ENCODE data around the gene GPN3. TPM values are rescaled to one million over a fixed set of nuclear protein-coding genes. Genes with fewer than 3 reads are reported as not detected.
"Not testable (repeated sequence)": the region's sequence is repeated elsewhere in the genome, so short reads cannot be mapped to it uniquely, and the experiment has no call there.

GPN3 gene
- total RNA-seq, 4 donors from 2014 or later = 1.4 to 14.9 (median 3.9) TPM

DNA sequence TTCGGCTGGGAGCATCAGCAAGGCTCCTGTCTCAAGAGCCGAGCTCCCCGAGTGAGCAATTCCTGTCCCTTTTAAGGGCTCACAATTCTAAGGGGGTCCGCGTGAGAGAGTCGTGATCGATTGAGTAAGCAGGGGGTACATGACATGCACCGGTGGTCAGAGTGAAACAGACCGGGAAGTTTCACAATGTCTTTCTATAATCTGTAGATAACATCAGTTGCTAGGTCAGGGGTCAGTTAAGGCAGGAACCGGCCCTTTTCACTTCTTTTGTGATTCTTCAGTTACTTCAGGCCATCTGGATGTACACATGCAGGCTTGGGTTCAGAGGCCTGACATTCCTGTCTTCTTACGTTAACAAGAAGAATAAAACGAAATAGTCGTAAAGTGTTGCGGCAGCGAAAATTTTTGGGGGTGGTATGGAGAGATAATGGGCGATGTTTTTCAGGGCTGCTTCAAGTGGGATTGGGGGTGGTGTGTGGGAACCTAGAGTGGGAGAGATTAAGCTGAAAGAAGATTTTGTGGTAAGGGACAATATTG, 62.9 kb downstream of the GPN3 start:
- not testable (repeated sequence) for H3K9me3 ChIP-seq, H3K27me3 ChIP-seq, DNase-seq, H3K27ac ChIP-seq, H3K36me3 ChIP-seq, H3K4me1 ChIP-seq, H3K4me3 ChIP-seq

DNA sequence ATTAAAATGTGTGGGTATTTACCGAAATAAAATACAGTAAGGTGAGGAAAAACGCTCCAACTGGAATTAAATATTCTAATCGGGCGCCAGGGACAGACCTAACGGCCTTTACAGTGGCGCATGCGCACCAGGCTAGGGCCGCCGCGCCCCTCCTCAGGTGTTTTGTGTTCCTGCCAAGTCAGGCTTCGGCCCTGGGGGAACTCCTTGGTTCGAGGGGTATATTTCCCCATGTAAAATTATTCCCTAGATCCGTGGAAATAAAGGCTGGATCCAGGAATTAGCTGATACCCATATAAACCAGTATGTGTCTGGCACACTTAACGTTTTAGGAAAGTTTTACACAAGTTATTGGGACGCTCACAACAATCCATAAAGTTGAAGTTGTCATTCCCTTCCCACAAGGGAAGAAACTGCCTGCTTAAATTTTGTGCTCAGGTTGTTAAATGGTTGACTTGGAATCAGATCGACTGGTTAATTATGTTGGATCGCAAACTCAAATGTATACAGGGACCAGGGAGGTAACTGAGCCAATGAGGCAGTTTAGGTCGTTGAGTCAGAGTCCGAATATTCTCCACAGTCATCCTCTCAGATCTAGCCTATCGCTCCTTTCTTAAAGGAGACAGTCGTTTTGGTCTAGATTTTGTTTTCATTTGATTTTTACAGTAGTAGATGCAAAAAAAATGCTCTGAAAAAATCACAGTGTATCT, 63.9 kb downstream of the GPN3 start:
- peak; percentile 75 to 92 (median 77) for DNase-seq
- no peaks in the 10 kb centered on the region for H3K27me3 ChIP-seq
- H3K36me3 ChIP-seq = peaks cover 0 to 8% (median 0%) of the 10 kb centered on the region in 3 donors
- TF ChIP-seq POLR2A (IDR thresholded peaks at IDR 0.05) = no peak
- TF ChIP-seq, protein P1, sequence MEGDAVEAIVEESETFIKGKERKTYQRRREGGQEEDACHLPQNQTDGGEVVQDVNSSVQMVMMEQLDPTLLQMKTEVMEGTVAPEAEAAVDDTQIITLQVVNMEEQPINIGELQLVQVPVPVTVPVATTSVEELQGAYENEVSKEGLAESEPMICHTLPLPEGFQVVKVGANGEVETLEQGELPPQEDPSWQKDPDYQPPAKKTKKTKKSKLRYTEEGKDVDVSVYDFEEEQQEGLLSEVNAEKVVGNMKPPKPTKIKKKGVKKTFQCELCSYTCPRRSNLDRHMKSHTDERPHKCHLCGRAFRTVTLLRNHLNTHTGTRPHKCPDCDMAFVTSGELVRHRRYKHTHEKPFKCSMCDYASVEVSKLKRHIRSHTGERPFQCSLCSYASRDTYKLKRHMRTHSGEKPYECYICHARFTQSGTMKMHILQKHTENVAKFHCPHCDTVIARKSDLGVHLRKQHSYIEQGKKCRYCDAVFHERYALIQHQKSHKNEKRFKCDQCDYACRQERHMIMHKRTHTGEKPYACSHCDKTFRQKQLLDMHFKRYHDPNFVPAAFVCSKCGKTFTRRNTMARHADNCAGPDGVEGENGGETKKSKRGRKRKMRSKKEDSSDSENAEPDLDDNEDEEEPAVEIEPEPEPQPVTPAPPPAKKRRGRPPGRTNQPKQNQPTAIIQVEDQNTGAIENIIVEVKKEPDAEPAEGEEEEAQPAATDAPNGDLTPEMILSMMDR (IDR thresholded peaks at IDR 0.05) = no peak
- H3K9me3 ChIP-seq = no peaks in the 10 kb centered on the region
- peaks cover 0 to 9% (median 6%) of the 10 kb centered on the region in 4 donors for H3K4me1 ChIP-seq
- peak overlapping the region; percentile 84 to 100 (median 93) for H3K4me3 ChIP-seq
- peak overlapping the region; percentile 87 to 94 (median 89) for H3K27ac ChIP-seq

DNA sequence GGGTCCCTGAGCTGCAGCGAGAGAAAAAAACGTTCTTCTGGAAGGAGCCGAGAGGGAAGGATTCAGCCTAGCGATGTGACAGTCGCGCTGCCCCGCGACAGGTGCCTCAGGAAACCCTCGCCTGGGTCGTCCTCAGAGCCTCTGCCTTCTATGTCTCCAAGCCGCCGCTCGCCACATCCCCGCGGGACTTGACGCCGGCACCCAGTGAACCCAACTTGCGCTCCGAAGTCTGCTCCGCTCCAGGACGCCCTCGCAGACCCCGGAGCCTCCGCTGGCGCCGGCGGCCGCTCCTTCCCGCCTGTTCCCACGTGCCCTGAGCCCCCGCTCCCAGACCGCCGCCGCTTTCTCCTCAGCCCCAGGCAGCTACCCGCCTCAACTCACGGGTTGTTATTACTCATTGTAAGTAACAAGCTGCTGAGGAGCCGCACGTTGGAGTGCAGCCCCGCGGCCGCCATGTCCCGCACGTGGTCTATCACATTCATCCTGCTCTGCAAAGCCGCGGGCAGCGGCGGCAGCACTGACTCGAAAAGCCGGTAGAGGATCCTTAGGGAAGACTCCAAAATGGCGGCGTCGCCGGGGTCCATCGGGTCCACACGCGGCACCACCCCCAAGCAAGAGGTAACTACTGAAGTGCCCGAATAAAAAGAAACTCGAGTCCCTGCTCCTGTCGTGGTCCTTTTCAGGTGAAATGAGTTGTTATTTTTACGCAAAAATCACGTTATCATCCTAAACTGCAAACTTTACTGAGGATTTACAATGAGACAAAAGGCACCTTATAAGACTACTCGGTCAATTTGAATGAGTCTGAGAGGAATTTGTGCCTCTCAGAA, 64.7 kb downstream of the GPN3 start, which contains the start of gene ANAPC7:
Gene ANAPC7, minus strand, starts transcription at position 563 of the 830 bp plus-strand sequence. Its CDS starts 81 bp downstream, at position 482.
- H3K36me3 ChIP-seq = peaks cover 0 to 8% (median 0%) of the 10 kb centered on the region in 3 donors
- no peaks in the 10 kb centered on the region for H3K9me3 ChIP-seq
- peak; percentile 85 to 95 (median 94) for DNase-seq
- peaks cover 0 to 9% (median 6%) of the 10 kb centered on the region in 4 donors for H3K4me1 ChIP-seq
- H3K27me3 ChIP-seq = no peaks in the 10 kb centered on the region
- H3K4me3 ChIP-seq = peak within 1 kb of the TSS; percentile 84 to 100 (median 93)
- TF ChIP-seq, protein P1 (IDR thresholded peaks at IDR 0.05) = peak in 3 of 6 experiments; percentile 9 to 45 (median 25)
- TF ChIP-seq POLR2A (IDR thresholded peaks at IDR 0.05) = peak; percentile 31
- peak within 1 kb of the TSS; percentile 87 to 94 (median 89) for H3K27ac ChIP-seq

Small RNA genes lying within 50 kb of the gene (small RNA-seq; reads per million reads assigned to genes)
- 0 reads per million in 2 donors for gene RF00278

Other genes with a start within 250 kb of the GPN3 start
- 100 to 1,000 TPM; 102 to 239 (median 208) TPM for gene ATP2A2, start 187.0 kb downstream of the GPN3 start, total RNA-seq
- 10 to 100 TPM; 31.6 to 66.0 (median 50.7) TPM for gene ANAPC7, start 64.5 kb downstream of the GPN3 start, total RNA-seq
- 100 to 1,000 TPM; 224 to 314 (median 267) TPM for gene ARPC3, start 17.9 kb downstream of the GPN3 start, total RNA-seq
- 10 to 100 TPM in 1 of 4 donors, 1 to 10 TPM in 3; 1.4 to 13.2 (median 2.6) TPM for gene FAM216A, start 588 bp upstream of the GPN3 start, total RNA-seq
- gene VPS29, start 33.9 kb upstream of the GPN3 start, total RNA-seq = 100 to 1,000 TPM in 2 of 4 donors, 10 to 100 TPM in 2; 81.1 to 124 (median 106) TPM
- under 1 TPM in 2 of 4 donors, not detected in 2; 0.40 to 0.83 TPM for gene RAD9B, start 34.1 kb upstream of the GPN3 start, total RNA-seq
- gene PPTC7, start 115.1 kb upstream of the GPN3 start, total RNA-seq = 10 to 100 TPM; 19.5 to 21.4 (median 20.1) TPM
- gene TCTN1, start 145.9 kb upstream of the GPN3 start, total RNA-seq = 10 to 100 TPM in 2 of 4 donors, 1 to 10 TPM in 2; 9.1 to 53.6 (median 9.7) TPM
- 10 to 100 TPM in 1 of 4 donors, 1 to 10 TPM in 3; 2.6 to 16.5 (median 4.7) TPM for gene HVCN1, start 220.9 kb upstream of the GPN3 start, total RNA-seq